NOMO-1 (cell line): ENCODE data around the gene TXNDC5.
"Not testable (repeated sequence)": the region's sequence is repeated elsewhere in the genome, so short reads cannot be mapped to it uniquely, and the experiment has no call there.

Experiments
- DNase-seq, 2 experiments: peaks; one replicate each; lab custom pipeline; 2025; ENCODE audit not compliant: unreplicated experiment in 2 of 2; lab: John Stamatoyannopoulos, UW

Gene TXNDC5

DNA sequence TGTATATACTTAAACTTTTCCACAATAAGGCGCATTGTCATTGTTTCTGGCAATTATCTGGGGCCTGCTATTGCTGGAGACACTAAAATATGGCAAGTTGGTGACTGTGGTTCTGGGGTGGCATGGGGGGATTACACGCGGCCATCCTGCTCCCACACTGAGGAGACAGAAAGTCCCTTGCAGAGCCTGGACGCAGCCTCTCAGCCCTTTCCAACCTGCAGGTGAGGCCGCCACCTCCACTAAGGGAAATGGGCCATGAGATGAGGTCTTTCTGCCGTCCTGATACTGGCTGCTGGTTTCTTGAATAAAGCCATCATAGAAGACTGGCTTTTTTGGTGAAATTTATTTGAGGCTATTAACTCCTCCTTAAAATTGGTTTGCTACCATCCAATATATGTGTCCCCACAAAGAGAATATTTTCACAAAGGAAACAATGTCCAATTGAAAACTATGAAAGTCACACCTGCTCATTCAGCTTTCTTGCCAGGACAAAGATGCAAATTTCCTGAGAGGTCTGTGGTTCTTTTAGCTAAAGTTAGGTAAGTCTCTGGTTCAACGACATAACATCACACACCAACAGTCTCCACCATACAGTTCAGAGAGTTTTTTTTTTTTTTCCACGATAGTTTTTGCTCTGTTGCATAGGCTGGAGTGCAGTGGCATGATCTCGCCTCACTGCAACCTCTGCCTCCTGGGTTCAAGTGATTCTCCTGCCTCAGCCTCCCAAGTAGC lies 13.0 kb downstream of the TXNDC5 start:
- no peak for DNase-seq

- DNase-seq: no peak
Measured at GRCh38 chr6:7896465-7896987, 14.1 kb downstream of the TXNDC5 start.

DNA sequence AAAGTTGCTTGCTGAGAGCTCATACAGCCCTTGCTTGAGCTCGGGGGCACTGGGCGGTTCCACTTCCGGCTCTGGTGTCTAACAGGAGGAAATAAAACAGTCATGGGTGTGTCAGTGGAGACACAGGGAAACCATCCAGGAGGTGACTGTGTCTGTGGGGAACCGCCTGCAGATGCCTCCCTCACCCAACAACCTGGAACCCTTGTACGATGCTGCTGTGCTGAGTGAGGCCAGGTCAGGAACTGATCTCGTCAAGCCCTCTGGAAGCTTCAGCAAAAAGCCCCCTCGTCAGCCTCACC lies 15.5 kb downstream of the TXNDC5 start:
- no peak for DNase-seq

GRCh38 chr6:7894262-7895124 lies 16.1 kb downstream of the TXNDC5 start:
- DNase-seq: no peak

GRCh38 chr6:7893342-7893741 lies 17.2 kb downstream of the TXNDC5 start:
- no peak for DNase-seq

GRCh38 chr6:7892367-7892766 lies 18.2 kb downstream of the TXNDC5 start:
- not testable (repeated sequence) for DNase-seq

- DNase-seq: no peak
Measured at GRCh38 chr6:7891078-7891872, 19.3 kb downstream of the TXNDC5 start.

DNA sequence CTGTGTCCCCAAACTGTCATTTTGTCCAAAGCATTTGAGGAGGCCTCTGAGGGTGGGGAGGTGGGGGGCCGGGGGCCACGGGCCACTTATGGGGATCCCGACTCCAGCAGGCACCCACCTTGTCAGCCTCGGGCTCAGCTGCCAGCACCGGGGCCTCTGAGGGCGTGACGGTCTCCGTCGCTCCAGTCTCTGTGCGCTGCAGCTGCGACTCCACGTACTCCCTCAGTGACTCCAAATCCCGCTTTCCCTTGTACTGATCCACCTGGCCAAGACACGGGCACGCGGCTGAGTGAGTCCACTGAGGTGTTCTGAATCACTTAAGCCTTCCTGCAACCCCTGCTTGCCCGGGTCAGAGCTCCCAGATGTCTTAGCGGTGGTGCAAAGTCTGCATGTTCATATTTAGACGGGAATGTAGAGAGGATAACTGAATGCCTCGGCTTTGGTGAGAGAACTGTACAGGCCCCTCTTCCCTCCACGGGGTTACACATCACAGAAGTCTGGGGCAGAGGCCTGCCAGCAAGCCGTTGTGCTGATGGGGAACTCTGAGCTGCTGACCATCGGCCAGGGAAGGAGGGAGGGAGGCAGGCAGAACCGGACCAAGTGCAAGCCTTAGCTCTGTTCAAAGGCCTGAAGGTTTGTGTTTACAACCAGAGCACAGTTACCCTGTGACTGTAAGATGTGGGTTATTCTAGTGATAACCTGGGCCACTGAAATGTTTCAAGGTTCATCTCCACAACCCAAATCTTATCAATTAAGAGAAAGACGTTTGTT lies 21.8 kb downstream of the TXNDC5 start:
- DNase-seq: no peak

- no peak for DNase-seq
Measured at GRCh38 chr6:7887278-7887991, 23.2 kb downstream of the TXNDC5 start.

DNA sequence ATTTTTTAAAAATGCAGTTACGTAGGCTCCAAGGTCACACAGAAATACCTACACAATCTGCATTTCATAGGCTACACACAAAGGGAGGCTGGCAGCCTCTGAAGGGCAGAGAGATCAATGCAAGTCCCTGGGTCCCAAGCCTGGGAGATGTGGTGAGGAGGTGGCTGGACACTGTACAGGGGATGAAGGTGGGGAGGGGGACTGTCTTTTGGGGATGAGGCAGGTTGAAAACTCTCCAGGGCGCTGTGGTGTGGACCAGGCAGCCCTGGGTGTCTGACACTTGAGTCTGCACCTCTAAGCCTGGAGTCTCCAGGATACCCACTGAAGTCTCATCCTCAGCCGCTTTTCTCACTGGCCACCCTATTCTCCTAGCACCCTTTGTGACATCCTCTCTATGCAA lies 24.5 kb downstream of the TXNDC5 start:
- no peak for DNase-seq

DNA sequence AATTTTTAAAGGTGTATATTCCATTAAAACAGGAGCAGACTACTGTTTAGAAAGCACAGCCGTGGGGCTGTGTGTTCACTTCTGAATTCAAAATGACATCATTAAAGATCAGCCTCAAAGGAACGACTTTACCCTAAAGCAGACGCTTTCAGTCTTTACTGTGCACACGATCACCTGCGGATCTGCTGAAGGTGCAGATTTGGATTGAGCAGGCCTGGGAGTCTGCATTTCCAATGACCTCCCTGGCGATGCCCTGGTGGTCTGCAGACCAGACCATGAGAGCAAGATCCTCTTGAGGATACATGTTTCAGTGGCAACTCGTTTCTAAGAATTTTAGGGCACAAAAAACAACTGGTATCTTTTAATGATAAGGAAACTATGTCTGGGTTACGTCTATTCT lies 27.2 kb downstream of the TXNDC5 start:
- no peak for DNase-seq

DNA sequence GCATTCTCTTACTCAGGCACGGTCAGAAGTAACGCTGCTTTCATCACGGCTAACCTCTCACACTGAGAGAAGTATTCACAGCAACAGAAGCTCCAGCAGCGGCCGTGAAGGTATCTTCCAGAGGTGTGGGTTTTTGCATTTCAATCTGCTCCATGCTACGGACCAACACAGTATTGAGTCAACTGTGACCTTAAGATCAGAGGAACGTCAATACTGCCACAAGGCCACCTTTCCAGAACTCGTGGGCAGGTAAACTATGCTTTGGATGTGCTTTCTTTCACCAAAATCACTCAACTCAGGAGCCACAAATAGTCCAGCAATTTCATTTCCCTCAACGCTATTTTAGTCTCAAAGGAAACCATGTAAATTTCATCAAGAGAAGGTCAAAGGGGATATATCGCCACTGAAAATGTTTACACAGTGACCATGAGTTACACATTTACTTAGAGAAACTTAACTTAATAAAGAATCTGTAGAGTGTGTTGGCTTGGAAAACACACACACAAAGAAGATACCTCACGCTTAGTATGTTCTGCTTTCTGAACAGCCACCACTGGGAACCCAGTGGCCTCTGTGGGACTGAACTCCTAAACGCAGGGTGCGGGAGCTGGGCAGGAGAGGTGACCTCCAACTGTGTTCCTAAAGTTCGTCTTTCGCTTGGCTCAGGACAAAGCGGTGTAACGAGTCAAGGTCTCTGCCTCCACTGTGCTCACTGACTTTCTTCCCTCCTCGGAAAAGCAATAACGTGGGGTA lies 27.9 kb downstream of the TXNDC5 start:
- no peak for DNase-seq

- DNase-seq: no peak
Measured at GRCh38 chr6:7881765-7882500, 28.7 kb downstream of the TXNDC5 start.

DNA sequence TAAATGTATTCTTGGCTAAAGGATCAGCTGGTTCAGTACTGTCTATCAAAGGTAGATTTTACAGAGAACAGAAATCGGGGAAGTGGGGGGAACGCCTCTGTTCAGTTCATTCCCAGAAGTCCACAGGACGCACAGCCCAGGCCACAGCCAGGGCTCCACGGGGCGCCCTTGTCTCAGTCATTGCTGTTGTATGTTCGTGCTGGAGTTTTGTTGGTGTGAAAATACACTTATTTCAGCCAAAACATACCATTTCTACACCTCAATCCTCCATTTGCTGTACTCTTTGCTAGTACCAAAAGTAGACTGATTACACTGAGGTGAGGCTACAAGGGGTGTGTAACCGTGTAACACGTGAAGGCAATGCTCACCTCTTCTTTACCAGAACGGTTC lies 29.9 kb downstream of the TXNDC5 start:
- no peak for DNase-seq

- DNase-seq: no peak
Measured at GRCh38 chr6:7879980-7880717, 30.4 kb downstream of the TXNDC5 start.

DNA sequence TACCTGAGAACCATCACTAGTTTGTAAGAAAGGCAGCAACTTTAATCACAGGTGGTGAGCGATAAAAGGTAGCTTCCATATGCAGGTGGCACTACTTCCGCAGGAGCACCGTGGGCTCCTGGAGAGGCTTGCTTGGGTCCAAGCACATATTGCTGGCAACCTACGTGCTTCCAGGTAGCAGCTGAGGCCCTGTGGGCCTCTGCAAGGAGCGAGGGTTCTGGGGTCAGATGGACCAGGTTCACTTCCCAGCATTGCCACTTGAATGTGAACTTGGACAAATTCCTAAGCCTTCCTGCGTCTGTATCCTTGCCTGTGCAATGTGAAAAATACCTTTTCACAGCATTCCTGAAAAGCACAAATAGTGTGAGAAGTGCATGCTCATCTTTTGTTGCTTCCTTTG lies 31.0 kb downstream of the TXNDC5 start:
- DNase-seq: no peak

DNA sequence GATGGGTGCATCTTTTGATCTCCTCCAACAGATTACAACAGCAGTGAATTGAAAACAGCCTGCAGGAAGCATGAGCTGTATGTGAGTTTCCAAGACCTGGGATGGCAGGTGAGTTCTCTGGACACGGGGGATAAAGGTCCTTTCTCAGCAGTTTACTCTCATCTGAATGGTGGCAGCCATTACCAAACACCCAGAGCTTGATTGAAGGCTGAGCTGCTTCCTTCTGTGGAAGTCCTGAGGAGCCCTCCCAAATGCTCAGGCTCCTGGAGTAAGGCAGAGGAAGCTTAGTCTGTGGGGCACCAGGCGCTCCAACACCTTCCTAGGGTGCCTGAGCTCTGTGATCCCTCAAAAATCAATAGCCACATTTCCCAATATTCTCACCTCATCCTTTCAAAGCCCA lies 31.5 kb downstream of the TXNDC5 start:
- DNase-seq: no peak

- DNase-seq: no peak
Measured at GRCh38 chr6:7878401-7878964, 32.1 kb downstream of the TXNDC5 start.
